ELR (cell line): Measurements from ENCODE around the gene BLTP1.

Experiments used
- DNase-seq: peaks from one replicate; pipeline ENCODE4 v3.0.0-alpha.2; 2015; ENCODE audit warnings: low read depth

Gene BLTP1

DNA sequence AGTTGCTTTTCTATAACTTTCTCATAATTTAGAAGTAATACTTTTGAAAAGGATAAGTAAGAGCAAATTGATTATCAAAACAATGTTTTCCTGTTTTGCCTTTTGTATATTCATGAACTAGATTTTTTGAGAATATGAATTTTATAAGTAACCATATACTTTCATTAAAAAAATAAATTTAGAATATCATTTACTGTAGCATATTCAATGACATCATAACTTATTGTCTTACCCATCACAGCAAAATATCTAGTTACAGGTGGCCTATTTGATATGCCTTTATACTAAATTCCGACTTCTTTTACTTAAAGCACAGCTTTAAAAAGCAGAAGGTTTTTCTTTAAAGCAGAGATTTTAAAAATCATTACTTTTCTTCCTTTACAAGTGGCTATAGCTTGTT is 20.1 kb downstream of the BLTP1 start:
- DNase-seq = no peak

DNA sequence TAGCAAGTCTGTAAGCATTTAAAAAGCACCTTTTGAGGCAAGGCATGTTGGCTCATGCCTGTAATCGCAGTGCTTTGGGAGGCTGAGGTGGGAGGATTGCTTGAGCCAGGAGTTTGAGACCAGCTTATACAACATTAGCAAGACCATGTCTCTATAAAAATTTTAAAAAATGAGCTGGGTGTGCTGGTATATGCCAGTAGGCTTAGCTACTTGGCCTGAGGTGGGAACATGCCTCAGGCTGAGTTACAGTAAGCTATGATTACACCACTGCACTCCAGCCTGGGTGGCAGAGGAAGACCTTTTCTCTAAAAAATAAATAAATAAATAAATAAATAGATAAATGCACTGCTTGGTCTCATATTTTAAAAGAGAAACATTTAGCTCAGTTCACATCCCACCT is 26.8 kb downstream of the BLTP1 start:
- no peak for DNase-seq

DNA sequence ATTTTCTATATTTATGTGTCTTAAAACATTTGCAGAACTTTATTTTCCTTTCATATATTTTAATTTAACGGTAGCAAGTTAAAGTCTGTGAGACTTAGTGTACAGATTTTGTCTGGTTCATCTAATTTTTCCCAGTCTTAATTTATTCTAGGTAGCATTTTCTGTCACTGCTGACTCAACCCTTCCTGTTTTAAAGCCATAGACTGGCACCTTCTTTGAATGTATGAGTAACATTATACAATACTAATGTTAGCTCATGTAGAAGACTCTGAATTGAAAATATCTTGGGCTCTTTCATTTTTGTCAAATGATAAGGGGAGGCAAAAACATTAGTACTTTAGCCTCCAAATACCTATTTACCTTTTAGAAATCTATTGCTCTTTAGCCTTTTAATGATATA is 43.6 kb downstream of the BLTP1 start:
- peak; percentile 2 for DNase-seq
